Kidney (tissue), 14 donors: ENCODE data around the gene SBK2. TPM values are rescaled to one million over a fixed set of nuclear protein-coding genes. Genes with fewer than 3 reads are reported as not detected.

Experiments used
- DNase-seq, 5 donors: peaks; one replicate each; pipeline ENCODE4 v3.0.0-alpha.2; 2013 to 2020
- FAIRE-seq: peaks from 2 replicates; lab custom pipeline; 2012; peaks lifted over from hg19 to GRCh38; lab: Jason Lieb, UNC
- H3K27ac ChIP-seq, 2 donors: one replicate each; pipeline ENCODE4 v1.7.0; 2013; ENCODE audit warnings: low read depth in 2 of 2, low read length in 2 of 2, inconsistent platforms in 1 of 2
- H3K27me3 ChIP-seq: one replicate; pipeline ENCODE4 v1.7.1; 2013; ENCODE audit warnings: low read length, inconsistent platforms; ENCODE audit not compliant: control insufficient read depth, insufficient read depth
- H3K36me3 ChIP-seq, 3 donors: one replicate each; pipeline versions ENCODE4 v1.7.0 to v1.7.1; 2013; ENCODE audit warnings: low read length in 3 of 3, control low read depth in 1 of 3, inconsistent platforms in 1 of 3; ENCODE audit not compliant: insufficient read depth in 3 of 3, control insufficient read depth in 2 of 3
- H3K4me1 ChIP-seq, 3 donors: one replicate each; pipeline versions ENCODE4 v1.7.0 to v1.7.1; 2013; ENCODE audit warnings: low read length in 3 of 3, inconsistent platforms in 1 of 3, low read depth in 1 of 3; ENCODE audit not compliant: control insufficient read depth in 2 of 3, insufficient read depth in 2 of 3
- H3K4me3 ChIP-seq, 3 donors: one replicate each; pipeline versions ENCODE4 v1.7.0 to v1.8.1; 2013; ENCODE audit warnings: low read length in 3 of 3, control low read depth in 1 of 3, inconsistent platforms in 1 of 3
- H3K9ac ChIP-seq, 3 donors: one replicate each; pipeline versions ENCODE4 v1.7.0 to v1.7.1; 2013; ENCODE audit warnings: low read length in 3 of 3, control low read depth in 1 of 3, inconsistent platforms in 1 of 3
- H3K9me3 ChIP-seq, 3 donors: one replicate each; pipeline versions ENCODE4 v1.7.0 to v1.7.1; 2013; ENCODE audit warnings: low read length in 3 of 3, control low read depth in 1 of 3, inconsistent platforms in 1 of 3; ENCODE audit not compliant: control insufficient read depth in 2 of 3, insufficient read depth in 1 of 3
- CTCF ChIP-seq: IDR thresholded peaks from 3 replicates; pipeline ENCODE4 v1.5.1; 2012; ENCODE audit warnings: mild to moderate bottlenecking, moderate library complexity, borderline replicate concordance; ENCODE audit not compliant: insufficient read depth; ENCODE audit errors: extremely low read depth
- intact Hi-C: fragments of 100-400 bp; cut with DNase I; formaldehyde crosslinking; loops from one replicate; pipeline ENCODE4 v1.11.1; 2022
- polyA plus RNA-seq: library from polyadenylated mRNA; stranded (reverse); fragments of 350-450 nt; fragmentation: Illumina TruSeq; extraction: RNeasy Lipid Tissue Mini Kit (QIAGEN cat#74804); gene quantifications from one replicate; pipeline ENCODE4 v1.2.3, GENCODE V29; 2014; ENCODE audit warnings: low read depth, low replicate concordance; ENCODE audit not compliant: insufficient read depth
- total RNA-seq: library from RNA; stranded (reverse); fragmentation: NEBNext Ultra II Directional; extraction: Animal tissue kit (Norgen Biotek cat#: 25700); gene quantifications from one replicate; pipeline ENCODE4 v1.2.1, GENCODE V29; 2021
- donor health status: control.
- donor health status: control.
- donor health status: control.
- donor health status: control.
- donor health status: control.
- donor health status: DM: yes; HTN: yes; CAD: no.
- donor health status: Normal renal cell carcinoma (clear cell type).

The SBK2 gene
- total and polyA plus RNA-seq, 2 donors from 2014 or later, result not detected

DNA sequence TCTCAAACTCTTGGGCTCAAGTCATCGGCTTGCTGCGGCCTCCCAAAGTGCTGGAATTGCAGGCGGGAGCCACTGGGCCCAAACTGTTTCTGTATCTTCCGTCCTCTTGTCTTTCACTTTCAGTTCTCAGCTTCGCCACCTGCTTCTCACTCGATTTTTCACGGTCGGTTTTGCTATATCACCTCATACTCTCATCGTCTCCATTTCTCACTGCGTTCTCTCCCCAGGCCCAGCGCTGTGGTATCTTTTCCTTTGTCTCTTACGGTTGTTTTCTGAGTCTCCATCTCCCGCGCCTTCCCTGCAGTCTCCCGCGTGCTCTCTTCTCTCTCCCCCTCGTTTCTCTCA, 33.8 kb downstream of the SBK2 start:
- Histone ChIP-seq H3K9ac (no peak overlapping the region), H3K27ac (no peak overlapping the region), H3K9me3 (no peaks in the 10 kb centered on the region), H3K27me3 (no peaks in the 10 kb centered on the region), H3K36me3 (no peaks in the 10 kb centered on the region), H3K4me3 (no peak overlapping the region), H3K4me1 (peaks cover 0 to 4% (median 0%) of the 10 kb centered on the region in 3 donors)
- intact Hi-C loops, result loop anchor here (10.0 kb wide), 1 partner anchor 358 kb away; the partner anchor contains the start of gene TNNT1
- DNase-seq (no peak), FAIRE-seq (no peak)
- no peak for TF ChIP-seq CTCF

DNA sequence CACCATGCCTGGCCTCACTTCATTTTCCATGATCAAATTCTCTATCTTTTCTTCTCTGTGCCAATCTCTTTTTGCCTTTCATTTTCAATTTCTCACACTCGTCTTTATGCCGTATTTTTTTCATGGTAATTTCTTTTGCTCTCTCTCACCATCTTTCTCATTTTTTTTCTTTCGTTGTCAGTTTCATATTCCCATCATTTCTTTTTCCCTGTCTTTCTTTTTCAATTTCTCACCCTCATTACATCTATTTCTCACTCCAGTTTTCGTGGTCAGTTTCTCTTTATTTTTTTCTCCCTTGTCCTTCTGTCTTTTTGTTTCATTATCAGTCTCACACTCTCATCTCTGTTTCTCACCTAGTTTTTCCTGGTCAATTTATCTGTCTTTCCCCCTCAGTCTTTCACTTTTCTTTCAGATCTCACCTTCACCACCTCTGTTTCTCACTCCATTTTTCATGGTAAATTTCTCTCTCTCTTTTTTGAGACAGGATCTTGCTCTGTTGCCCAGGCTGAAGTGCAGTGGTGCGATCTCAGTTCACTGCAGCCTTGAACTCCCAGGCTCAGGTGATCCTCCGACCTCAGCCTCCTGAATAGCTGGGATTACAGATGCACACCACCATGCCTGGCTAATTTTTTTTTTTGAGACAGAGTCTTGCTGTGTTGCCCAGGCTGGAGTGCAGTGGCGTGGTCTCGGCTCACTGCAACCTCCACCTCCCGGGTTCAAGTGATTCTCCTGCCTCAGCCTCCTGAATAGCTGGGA, 34.6 kb downstream of the SBK2 start:
- TF ChIP-seq CTCF, result no peak
- Histone ChIP-seq H3K9me3 (no peaks in the 10 kb centered on the region), H3K36me3 (no peaks in the 10 kb centered on the region), H3K9ac (no peak overlapping the region), H3K27me3 (no peaks in the 10 kb centered on the region), H3K4me3 (no peak overlapping the region), H3K4me1 (peaks cover 0 to 4% (median 0%) of the 10 kb centered on the region in 3 donors), H3K27ac (no peak overlapping the region)
- FAIRE-seq, result no peak
- intact Hi-C loops, result loop anchor here (10.0 kb wide), 1 partner anchor 358 kb away; the partner anchor contains the start of gene TNNT1
- DNase-seq, result no peak

- no peaks in the 10 kb centered on the region for H3K9me3 ChIP-seq
- no peaks in the 10 kb centered on the region for H3K27me3 ChIP-seq
- DNase-seq (no peak), FAIRE-seq (no peak)
- H3K9ac ChIP-seq, result no peak overlapping the region
- H3K36me3 ChIP-seq, result no peaks in the 10 kb centered on the region
- H3K4me1 ChIP-seq, result peaks cover 0 to 4% (median 0%) of the 10 kb centered on the region in 3 donors
- intact Hi-C loops, result loop anchor here (10.0 kb wide), 1 partner anchor 356 kb away; the partner anchor contains the start of gene TNNT1
- no peak for TF ChIP-seq CTCF
- no peak overlapping the region for H3K27ac ChIP-seq
- H3K4me3 ChIP-seq, result no peak overlapping the region
These were observed 36.5 kb downstream of the SBK2 start for GRCh38 chr19:55500368-55500952.
